Ovary (tissue), 3 donors: Measurements from ENCODE around the gene NEURL1B.

Source experiments
- CTCF ChIP-seq, 3 donors: fragments of 450-650 bp in 2 of 3; fragments of 200-600 bp in 1 of 3; IDR thresholded peaks; one replicate each; pipeline versions ENCODE4 v1.5.1 to v1.8.0; 2016 to 2022; ENCODE audit warnings: antibody characterized with exemption in 3 of 3, mild to moderate bottlenecking in 1 of 3
- EP300 ChIP-seq: sonication (generic); formaldehyde crosslinking; IDR thresholded peaks from one replicate; pipeline ENCODE4 v1.6.1; 2017; ENCODE audit warnings: antibody characterized with exemption
- donor health status: DM: no; HTN: no; CAD: no.

- TF ChIP-seq CTCF (IDR thresholded peaks at IDR 0.05) (no peak), EP300 (no peak)
Measured at GRCh38 chr5:172671091-172671490, 30.0 kb downstream of the NEURL1B start.
